Heart right ventricle (tissue), 16 donors: ENCODE measurements around the gene PMVK. TPM values are rescaled to one million over a fixed set of nuclear protein-coding genes. Genes with fewer than 3 reads are reported as not detected.
A peak's percentile ranks its signal among the peaks of the same experiment; 100 is the strongest.

Experiments used
- ATAC-seq, 8 donors: fragments of 200-7000 bp; cut with Tn5 transposase; one replicate each; pipeline ENCODE4 v1.9.1; 2020; ENCODE audit warnings: mild to moderate bottlenecking in 8 of 8, moderate library complexity in 8 of 8, moderate number of reproducible peaks in 1 of 8
- DNase-seq, 2 donors: peaks; one replicate each; pipeline ENCODE4 v3.0.0-alpha.2; 2020
- H3K27ac ChIP-seq, 10 donors: fragments of 200-600 bp; sonication (generic) in 2 of 10; one replicate each; pipeline versions ENCODE4 v1.5.0 to v1.8.0; 2020 to 2022; ENCODE audit warnings: mild to moderate bottlenecking in 3 of 10
- H3K27me3 ChIP-seq, 7 donors: fragments of 200-600 bp; one replicate each; pipeline ENCODE4 v1.8.0; 2021 to 2022; ENCODE audit warnings: mild to moderate bottlenecking in 2 of 7
- H3K36me3 ChIP-seq, 9 donors: fragments of 200-600 bp; sonication (generic) in 1 of 9; one replicate each; pipeline versions ENCODE4 v1.5.0 to v1.8.0; 2020 to 2022; ENCODE audit warnings: mild to moderate bottlenecking in 2 of 9
- H3K4me1 ChIP-seq, 9 donors: fragments of 200-600 bp; sonication (generic) in 1 of 9; one replicate each; pipeline versions ENCODE4 v1.5.0 to v1.8.0; 2020 to 2022; ENCODE audit warnings: mild to moderate bottlenecking in 4 of 9
- H3K4me3 ChIP-seq, 10 donors: fragments of 200-600 bp; sonication (generic) in 2 of 10; one replicate each; pipeline versions ENCODE4 v1.5.0 to v1.8.0; 2020 to 2022; ENCODE audit warnings: mild to moderate bottlenecking in 7 of 10, moderate library complexity in 2 of 10
- H3K9me3 ChIP-seq, 11 donors: fragments of 200-600 bp in 10 of 11; sonication (generic) in 2 of 11; one replicate each; pipeline versions ENCODE4 v1.5.0 to v1.8.0; 2013 to 2022; ENCODE audit warnings: mild to moderate bottlenecking in 2 of 11, control low read depth in 1 of 11, moderate library complexity in 1 of 11
- CTCF ChIP-seq, 9 donors: fragments of 200-600 bp; sonication (generic) in 2 of 9; IDR thresholded peaks; one replicate each; pipeline versions ENCODE4 v1.5.0 to v1.8.0; 2021 to 2022; ENCODE audit warnings: antibody characterized with exemption in 9 of 9, mild to moderate bottlenecking in 5 of 9, moderate library complexity in 1 of 9
- WGBS, 2 donors: extraction: QIAGEN DNeasy Blood & Tissue Kit; methylation state at CpG; one replicate each; pipeline ENCODE4 v1.1.7; 2013; ENCODE audit warnings: inconsistent platforms in 1 of 2; 5-methylcytosine and 5-hydroxymethylcytosine counted together
- intact Hi-C, 10 donors: fragments of 100-400 bp; cut with DNase I; formaldehyde crosslinking; loops; one replicate each; pipeline versions ENCODE4 v1.11.1 to v1.14.2; 2022
- polyA plus RNA-seq, 2 donors: library from polyadenylated mRNA; stranded (reverse); fragments of 200-250 nt; gene quantifications; one replicate each; pipeline ENCODE4 v1.2.3, GENCODE V29; 2013
- total RNA-seq, 10 donors: library from RNA; stranded (reverse); fragmentation: NEBNext Ultra II Directional in 3 of 10; extraction: Animal tissue kit (Norgen Biotek cat#: 25700) in 3 of 10; gene quantifications; one replicate each; pipeline versions ENCODE4 v1.2.1 to v1.2.4, GENCODE V29; 2021 to 2023
- donor health status: Arrhythmogenic right ventricular cardiomyopathy.
- donor health status: ischemic (EF 13 %, LVEDD 7.1; RV severe dilation, severe dysfunction).
- donor health status: healthy with polysubstance abuse.
- donor health status: DM: no; HTN: yes; CAD: no.
- donor health status: DM: no; HTN: no; CAD: no.
- donor health status: ischemic (EF 25% LVEDD 6.9; RV normal size, moderate dysfunction).
- donor health status: ischemic (EF 25% LVEDD 5.7; RV mildly dilated, moderate dysfunction).
- donor health status: healthy.
- donor health status: DM: yes; HTN: yes; CAD: no.
- donor health status: Ischemic cardiomyopathy.
- donor health status: ischemic (EF 35%, LVEDD 5.7; RV mildly dilated, moderate dysfunction).
- donor health status: nonischemic (EF 11% LVEDD 7.7; RV severe dilation, severe dysfunction).
- donor health status: DM: yes; HTN: yes; CAD: no.
- donor health status: PGD.
- donor health status: ischemic (EF 29% LVEDD 5.4; RV normal size, mild dysfunction).
- donor health status: nonischemic (EF 23%, LVEDD 6.1; RV moderate dilation, normal function).

The PMVK gene
- total and polyA plus RNA-seq, 12 donors, result 29.9 to 66.4 (median 40.5) TPM

- Histone ChIP-seq H3K27me3 (no peaks in the 10 kb centered on the region), H3K36me3 (no peaks in the 10 kb centered on the region), H3K27ac (peak overlapping the region; percentile 87 to 99 (median 96)), H3K4me1 (peaks cover 7 to 57% (median 34%) of the 10 kb centered on the region in 9 donors), H3K9me3 (no peaks in the 10 kb centered on the region), H3K4me3 (peak overlapping the region in 9 of 10 donors; percentile 58 to 70 (median 65))
- intact Hi-C loops, result loop anchor here in 4 of 10 donors (2.0 to 10.0 kb wide), 4 partner anchors 271 to 381 kb away; partner anchors contain the start of genes UBE2Q1 (in 3 of the 4) and CHRNB2 (in 1 of the 4)
- TF ChIP-seq CTCF (IDR thresholded peaks at IDR 0.05), result no peak
- DNase-seq, result no peak
- ATAC-seq, result no peak
- 75% methylated on average over 8 of the region's 8 CpGs for WGBS, 2 donors
Measured at GRCh38 chr1:154937988-154938386, 1.5 kb upstream of the PMVK start.

GRCh38 chr1:154937085-154937987 lies 817 bp upstream of the PMVK start:
- no peaks in the 10 kb centered on the region for H3K27me3 ChIP-seq
- peak overlapping the region; percentile 87 to 99 (median 96) for H3K27ac ChIP-seq
- TF ChIP-seq CTCF (IDR thresholded peaks at IDR 0.05), result peak in 6 of 9 donors; percentile 13 to 36 (median 31)
- 0 to 1% methylated on average over 36 of the region's 36 CpGs for WGBS, 2 donors
- ATAC-seq (peak; percentile 86 to 94 (median 91)), DNase-seq (peak; percentile 89 to 92)
- intact Hi-C loops, result loop anchor here in 4 of 10 donors (2.0 to 10.0 kb wide), 4 partner anchors 270 to 380 kb away; partner anchors contain the start of genes UBE2Q1 (in 3 of the 4) and CHRNB2 (in 1 of the 4)
- peaks cover 7 to 50% (median 32%) of the 10 kb centered on the region in 9 donors for H3K4me1 ChIP-seq
- H3K4me3 ChIP-seq, result peak overlapping the region in 9 of 10 donors; percentile 58 to 70 (median 65)
- no peaks in the 10 kb centered on the region for H3K9me3 ChIP-seq
- peaks cover 0 to 2% (median 0%) of the 10 kb centered on the region in 9 donors for H3K36me3 ChIP-seq

GRCh38 chr1:154935749-154936554 lies 567 bp downstream of the PMVK start:
- no peak for DNase-seq
- no peaks in the 10 kb centered on the region for H3K9me3 ChIP-seq
- peaks cover 0 to 16% (median 5%) of the 10 kb centered on the region in 9 donors for H3K36me3 ChIP-seq
- no peaks in the 10 kb centered on the region for H3K27me3 ChIP-seq
- no peak for ATAC-seq
- H3K4me3 ChIP-seq, result peak overlapping the region; percentile 44 to 70 (median 64)
- intact Hi-C loops, result loop anchor here in 5 of 10 donors (1.0 to 10.0 kb wide), 5 partner anchors 24 to 379 kb away; partner anchors contain the start of genes UBE2Q1 (in 3 of the 5) and CHRNB2 (in 1 of the 5)
- WGBS, 2 donors, result 43 to 44% methylated on average over 27 of the region's 27 CpGs
- H3K4me1 ChIP-seq, result peaks cover 7 to 37% (median 22%) of the 10 kb centered on the region in 9 donors
- H3K27ac ChIP-seq, result peak overlapping the region; percentile 87 to 99 (median 96)
- TF ChIP-seq CTCF (IDR thresholded peaks at IDR 0.05), result no peak
